ENCODE data around the gene MSLN. TPM values are rescaled to one million over a fixed set of nuclear protein-coding genes. Genes with fewer than 3 reads are reported as not detected.

The MSLN gene
- total RNA-seq, 1 donor from 2014 or later, result 0.50 TPM

DNA sequence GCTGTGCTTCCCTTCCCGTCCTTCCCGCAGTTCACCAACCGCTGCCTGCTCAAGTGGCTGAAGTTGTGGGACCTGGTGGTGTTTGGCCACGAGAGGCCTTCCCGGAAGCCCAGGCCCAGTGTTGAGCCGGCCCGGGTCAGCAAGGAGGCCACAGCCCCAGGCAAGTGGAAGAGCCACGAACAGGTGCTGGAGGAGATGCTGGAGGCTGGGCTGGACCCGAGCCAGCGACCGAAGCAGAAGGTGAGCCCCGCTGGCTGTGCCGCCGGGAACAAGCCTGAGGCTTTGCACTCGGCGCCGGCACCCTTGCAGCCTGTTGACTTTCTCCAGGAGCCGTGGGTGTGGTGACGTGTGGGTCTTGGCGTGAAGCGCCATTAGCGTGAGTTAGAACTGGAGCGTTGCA is 30.6 kb downstream of the MSLN start:
- Mint-ChIP-seq H3K27ac (no peak overlapping the region), H3K27me3 (no peaks in the 10 kb centered on the region), H3K9me3 (ENCODE audit: low read depth) (no peaks in the 10 kb centered on the region), H3K4me3 (ENCODE audit: low read depth) (no peak overlapping the region), H3K4me1 (ENCODE audit: low read depth) (no peaks in the 10 kb centered on the region), H3K36me3 (ENCODE audit: insufficient read depth) (peaks cover 8% of the 10 kb centered on the region)
- DNase-seq (ENCODE audit: low spot score, unreplicated experiment), result no peak
- TF ChIP-seq, protein P1, sequence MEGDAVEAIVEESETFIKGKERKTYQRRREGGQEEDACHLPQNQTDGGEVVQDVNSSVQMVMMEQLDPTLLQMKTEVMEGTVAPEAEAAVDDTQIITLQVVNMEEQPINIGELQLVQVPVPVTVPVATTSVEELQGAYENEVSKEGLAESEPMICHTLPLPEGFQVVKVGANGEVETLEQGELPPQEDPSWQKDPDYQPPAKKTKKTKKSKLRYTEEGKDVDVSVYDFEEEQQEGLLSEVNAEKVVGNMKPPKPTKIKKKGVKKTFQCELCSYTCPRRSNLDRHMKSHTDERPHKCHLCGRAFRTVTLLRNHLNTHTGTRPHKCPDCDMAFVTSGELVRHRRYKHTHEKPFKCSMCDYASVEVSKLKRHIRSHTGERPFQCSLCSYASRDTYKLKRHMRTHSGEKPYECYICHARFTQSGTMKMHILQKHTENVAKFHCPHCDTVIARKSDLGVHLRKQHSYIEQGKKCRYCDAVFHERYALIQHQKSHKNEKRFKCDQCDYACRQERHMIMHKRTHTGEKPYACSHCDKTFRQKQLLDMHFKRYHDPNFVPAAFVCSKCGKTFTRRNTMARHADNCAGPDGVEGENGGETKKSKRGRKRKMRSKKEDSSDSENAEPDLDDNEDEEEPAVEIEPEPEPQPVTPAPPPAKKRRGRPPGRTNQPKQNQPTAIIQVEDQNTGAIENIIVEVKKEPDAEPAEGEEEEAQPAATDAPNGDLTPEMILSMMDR (IDR thresholded peaks at IDR 0.05; ENCODE audit: unreplicated experiment), result no peak

DNA sequence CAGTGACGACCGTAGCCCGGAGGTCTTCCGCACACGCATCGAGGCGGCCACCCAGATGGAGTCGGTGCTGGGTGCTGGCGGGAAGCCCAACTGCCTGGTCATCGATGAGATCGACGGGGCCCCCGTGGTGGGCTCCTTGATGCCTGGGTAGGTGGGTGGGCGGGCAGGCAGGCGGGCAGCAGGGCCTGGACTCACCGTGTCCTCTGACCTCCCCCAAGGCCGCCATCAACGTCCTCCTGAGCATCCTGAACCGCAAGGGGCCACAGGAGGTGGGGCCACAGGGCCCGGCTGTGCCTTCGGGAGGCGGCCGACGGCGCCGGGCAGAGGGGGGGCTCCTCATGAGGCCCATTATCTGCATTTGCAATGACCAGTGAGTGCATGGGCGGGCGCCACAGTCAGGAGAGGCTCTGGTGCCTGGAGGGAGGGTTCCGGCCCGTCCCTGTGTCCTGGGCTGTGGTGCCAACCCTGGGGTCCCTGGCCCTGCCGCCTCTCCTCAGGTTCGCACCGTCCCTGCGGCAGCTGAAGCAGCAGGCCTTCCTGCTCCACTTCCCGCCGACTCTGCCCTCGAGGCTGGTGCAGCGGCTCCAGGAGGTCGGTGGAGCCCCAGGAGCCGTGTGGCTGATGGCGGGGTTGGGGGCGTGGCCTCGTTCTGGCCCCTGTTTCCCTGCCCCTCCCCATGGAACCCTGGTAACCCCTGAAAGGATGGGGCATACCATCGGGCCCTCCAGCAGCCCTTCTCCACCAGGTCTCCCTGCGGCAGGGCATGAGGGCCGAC is 31.9 kb downstream of the MSLN start:
- Mint-ChIP-seq H3K9me3 (ENCODE audit: low read depth) (no peaks in the 10 kb centered on the region), H3K27me3 (no peaks in the 10 kb centered on the region), H3K4me1 (ENCODE audit: low read depth) (no peaks in the 10 kb centered on the region), H3K36me3 (ENCODE audit: insufficient read depth) (peaks cover 8% of the 10 kb centered on the region), H3K27ac (no peak overlapping the region), H3K4me3 (ENCODE audit: low read depth) (no peak overlapping the region)
- TF ChIP-seq, protein P1 (IDR thresholded peaks at IDR 0.05; ENCODE audit: unreplicated experiment), result no peak
- no peak for DNase-seq (ENCODE audit: low spot score, unreplicated experiment)

GRCh38 chr16:793414-793813 is 32.9 kb downstream of the MSLN start:
- DNase-seq (ENCODE audit: low spot score, unreplicated experiment), result no peak
- H3K36me3 Mint-ChIP-seq (ENCODE audit: insufficient read depth), result peaks cover 9% of the 10 kb centered on the region
- no peaks in the 10 kb centered on the region for H3K27me3 Mint-ChIP-seq
- no peak overlapping the region for H3K27ac Mint-ChIP-seq
- no peaks in the 10 kb centered on the region for H3K4me1 Mint-ChIP-seq (ENCODE audit: low read depth)
- TF ChIP-seq, protein P1 (IDR thresholded peaks at IDR 0.05; ENCODE audit: unreplicated experiment), result no peak
- no peak overlapping the region for H3K4me3 Mint-ChIP-seq (ENCODE audit: low read depth)
- H3K9me3 Mint-ChIP-seq (ENCODE audit: low read depth), result no peaks in the 10 kb centered on the region

DNA sequence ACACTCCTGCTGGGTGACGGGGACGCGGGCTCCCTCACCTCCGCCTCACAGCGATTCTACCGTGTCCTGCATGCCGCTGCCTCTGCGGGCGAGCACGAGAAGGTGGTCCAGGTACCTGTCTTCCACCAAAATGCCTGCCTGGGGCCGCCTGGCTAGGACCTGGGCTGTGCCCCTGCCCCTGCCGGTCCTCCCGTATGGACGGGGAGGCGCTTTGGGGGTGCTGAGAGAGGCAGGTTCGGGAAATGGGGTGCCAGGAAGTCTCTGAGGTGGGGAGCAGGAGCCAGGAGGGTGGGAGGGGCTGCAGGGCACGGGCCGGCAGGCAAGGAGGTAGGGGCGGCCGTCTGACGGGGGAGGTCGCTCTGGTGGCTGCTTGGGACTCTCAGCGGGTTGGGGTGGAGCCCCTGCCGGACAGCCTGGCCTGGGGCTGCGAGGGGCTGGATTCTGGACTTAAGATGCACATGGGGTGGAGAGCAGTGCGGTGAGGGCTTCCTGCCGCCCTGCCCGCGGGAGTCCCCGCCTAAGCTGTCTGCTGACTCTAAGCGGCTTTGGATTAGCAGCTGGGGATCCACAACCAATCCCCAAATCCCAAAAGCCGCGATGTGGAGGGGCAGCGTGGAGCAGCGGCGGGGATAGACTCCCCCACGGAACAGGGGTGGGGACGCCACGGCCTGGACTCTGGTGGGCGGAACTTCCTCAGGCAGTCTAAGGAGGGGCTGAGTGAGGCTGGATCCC is 33.7 kb downstream of the MSLN start:
- Mint-ChIP-seq H3K4me1 (ENCODE audit: low read depth) (no peaks in the 10 kb centered on the region), H3K9me3 (ENCODE audit: low read depth) (no peaks in the 10 kb centered on the region), H3K27me3 (no peaks in the 10 kb centered on the region)

GRCh38 chr16:794853-795466 is 34.4 kb downstream of the MSLN start:
- no peak overlapping the region for H3K27ac Mint-ChIP-seq
- no peak for DNase-seq (ENCODE audit: low spot score, unreplicated experiment)
- H3K9me3 Mint-ChIP-seq (ENCODE audit: low read depth), result no peaks in the 10 kb centered on the region
- H3K4me1 Mint-ChIP-seq (ENCODE audit: low read depth), result no peaks in the 10 kb centered on the region
- H3K4me3 Mint-ChIP-seq (ENCODE audit: low read depth), result no peak overlapping the region
- no peaks in the 10 kb centered on the region for H3K27me3 Mint-ChIP-seq
- peaks cover 9% of the 10 kb centered on the region for H3K36me3 Mint-ChIP-seq (ENCODE audit: insufficient read depth)
- TF ChIP-seq, protein P1 (IDR thresholded peaks at IDR 0.05; ENCODE audit: unreplicated experiment), result no peak

More for the DNA sequence above, 33.7 kb downstream of the MSLN start:
- Mint-ChIP-seq H3K4me3 (ENCODE audit: low read depth) (no peak overlapping the region), H3K36me3 (ENCODE audit: insufficient read depth) (peaks cover 9% of the 10 kb centered on the region), H3K27ac (no peak overlapping the region)
- TF ChIP-seq, protein P1 (IDR thresholded peaks at IDR 0.05; ENCODE audit: unreplicated experiment), result no peak
- DNase-seq (ENCODE audit: low spot score, unreplicated experiment), result no peak

All from progenitor cell of endocrine pancreas (in vitro differentiated cells).